Astrocyte (in vitro differentiated cells and primary cell): ENCODE measurements around the gene ACTRT2. TPM values are rescaled to one million over a fixed set of nuclear protein-coding genes. Genes with fewer than 3 reads are reported as not detected.

Experiments used
- DNase-seq: peaks from one replicate; pipeline ENCODE4 v3.0.0-alpha.2; 2010; ENCODE audit warnings: low read depth
- FAIRE-seq: peaks from 2 replicates; lab custom pipeline; 2011; peaks lifted over from hg19 to GRCh38; lab: Jason Lieb, UNC
- H2AFZ ChIP-seq: 2 replicates; pipeline ENCODE4 v1.6.0; 2012; ENCODE audit warnings: low read depth, low read length, inconsistent platforms
- H3K27ac ChIP-seq: 2 replicates; pipeline ENCODE4 v1.5.1; 2011; ENCODE audit warnings: low read depth, low read length, inconsistent platforms
- H3K27me3 ChIP-seq: 2 replicates; pipeline ENCODE4 v1.6.0; 2011; ENCODE audit warnings: low read length, inconsistent platforms; ENCODE audit not compliant: insufficient read depth
- H3K36me3 ChIP-seq: 2 replicates; pipeline ENCODE4 v1.5.1; 2011; ENCODE audit warnings: low read length, inconsistent platforms; ENCODE audit not compliant: insufficient read depth
- H3K4me1 ChIP-seq: 2 replicates; pipeline ENCODE4 v1.5.1; 2011; ENCODE audit warnings: low read length, inconsistent platforms; ENCODE audit not compliant: insufficient read depth
- H3K4me2 ChIP-seq: 2 replicates; pipeline ENCODE4 v1.6.0; 2012; ENCODE audit warnings: low read length, inconsistent platforms
- H3K4me3 ChIP-seq: 2 replicates; pipeline ENCODE4 v1.5.1; 2011; ENCODE audit warnings: low read depth, mild to moderate bottlenecking, low read length, inconsistent platforms; ENCODE audit not compliant: insufficient read depth
- H3K79me2 ChIP-seq: 2 replicates; pipeline ENCODE4 v1.6.0; 2012; ENCODE audit warnings: mild to moderate bottlenecking, low read length, inconsistent platforms; ENCODE audit not compliant: insufficient read depth
- H3K9ac ChIP-seq: 2 replicates; pipeline ENCODE4 v1.6.0; 2012; ENCODE audit warnings: mild to moderate bottlenecking, low read length, inconsistent platforms
- H3K9me3 ChIP-seq: 2 replicates; pipeline ENCODE4 v1.5.1; 2012; ENCODE audit warnings: low read depth, mild to moderate bottlenecking, low read length, inconsistent platforms; ENCODE audit not compliant: insufficient read depth
- H4K20me1 ChIP-seq: 2 replicates; pipeline ENCODE4 v1.6.0; 2012; ENCODE audit warnings: low read length, inconsistent platforms; ENCODE audit not compliant: insufficient read depth
- H3K27ac Mint-ChIP-seq: one replicate; pipeline ENCODE4 v1.8.0; 2021; ENCODE audit warnings: mild to moderate bottlenecking, mixed read lengths; ENCODE audit not compliant: unreplicated experiment
- H3K27me3 Mint-ChIP-seq: one replicate; pipeline ENCODE4 v1.8.0; 2021; ENCODE audit warnings: low read depth, mixed read lengths; ENCODE audit not compliant: unreplicated experiment
- H3K36me3 Mint-ChIP-seq: one replicate; pipeline ENCODE4 v1.8.0; 2021; ENCODE audit warnings: low read depth, mixed read lengths; ENCODE audit not compliant: unreplicated experiment
- H3K4me1 Mint-ChIP-seq: one replicate; pipeline ENCODE4 v1.8.0; 2021; ENCODE audit warnings: low read depth, mixed read lengths; ENCODE audit not compliant: unreplicated experiment
- H3K4me3 Mint-ChIP-seq: one replicate; pipeline ENCODE4 v1.8.0; 2021; ENCODE audit warnings: mild to moderate bottlenecking, moderate library complexity, mixed read lengths; ENCODE audit not compliant: unreplicated experiment
- H3K9me3 Mint-ChIP-seq: one replicate; pipeline ENCODE4 v1.8.0; 2021; ENCODE audit warnings: mild to moderate bottlenecking, mixed read lengths; ENCODE audit not compliant: unreplicated experiment
- EZH2 ChIP-seq: IDR thresholded peaks from 2 replicates; pipeline ENCODE4 v1.6.1; 2012; ENCODE audit warnings: mild to moderate bottlenecking, low read length, inconsistent platforms; ENCODE audit not compliant: insufficient read depth
- total RNA-seq: library from RNA; stranded (reverse); gene quantifications from 2 replicates; pipeline ENCODE4 v1.2.1, GENCODE V29; 2021
- TF ChIP-seq, protein P1 (sequence below): IDR thresholded peaks from 2 replicates; pipeline ENCODE4 v1.5.1; 2011; ENCODE audit warnings: low read depth, mild to moderate bottlenecking, inconsistent platforms, low read length, moderate library complexity; ENCODE audit not compliant: insufficient read depth

The ACTRT2 gene
- total RNA-seq, 1 donor from 2014 or later = not detected

DNA sequence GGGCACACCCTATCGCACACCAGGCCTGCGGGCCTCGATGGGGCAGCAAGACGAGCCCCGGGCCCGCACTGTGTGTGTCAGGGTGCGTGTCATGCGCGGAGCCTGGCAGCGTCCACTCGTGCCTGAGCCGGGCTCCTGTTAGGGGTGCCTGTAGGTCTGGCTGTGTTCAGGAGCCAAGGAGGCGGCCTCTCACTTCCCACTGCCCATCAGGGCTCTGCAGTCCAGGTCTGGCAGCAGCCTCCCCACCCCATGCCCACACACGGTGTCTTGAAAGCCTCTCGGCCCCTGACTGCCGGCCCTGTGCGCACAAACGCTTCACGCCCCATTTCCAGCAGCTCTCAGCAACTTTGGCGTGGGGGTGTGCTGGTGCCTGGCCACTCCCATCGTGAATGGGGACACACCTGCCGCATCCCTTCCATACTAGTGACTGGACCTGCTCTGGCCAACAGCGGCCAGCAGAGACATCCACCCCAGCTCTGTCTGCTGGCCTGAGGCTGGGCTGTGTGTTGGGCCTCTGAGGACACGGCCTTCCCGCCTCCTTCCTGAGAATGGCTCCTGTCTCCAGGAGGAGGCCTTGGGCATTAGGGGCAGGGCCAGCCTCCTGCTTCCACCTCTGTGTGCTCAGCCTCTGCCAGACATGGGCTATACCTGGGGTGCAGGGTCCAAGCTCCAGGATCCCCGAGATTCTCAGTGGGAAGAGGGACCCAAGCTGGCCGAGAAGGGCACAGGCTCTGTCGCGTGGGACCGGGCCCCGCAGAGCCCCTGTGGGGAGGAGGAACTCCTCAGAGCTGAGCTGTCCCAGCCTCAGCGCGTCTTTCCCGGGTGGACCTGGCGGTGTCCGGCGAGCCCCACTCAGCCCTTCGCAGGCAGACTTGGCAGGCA, 41.8 kb upstream of the ACTRT2 start:
- Histone ChIP-seq H3K4me3 (no peak overlapping the region), H2AFZ (no peak overlapping the region), H3K9ac (no peak overlapping the region), H3K9me3 (no peaks in the 10 kb centered on the region), H3K27ac (no peak overlapping the region), H4K20me1 (no peaks in the 10 kb centered on the region), H3K36me3 (no peaks in the 10 kb centered on the region), H3K79me2 (no peaks in the 10 kb centered on the region), H3K27me3 (no peaks in the 10 kb centered on the region), H3K4me1 (no peaks in the 10 kb centered on the region), H3K4me2 (no peak overlapping the region)
- H3K4me3 Mint-ChIP-seq = no peak overlapping the region
- DNase-seq (no peak), FAIRE-seq (no peak)
- H3K27me3 Mint-ChIP-seq = peaks cover 13% of the 10 kb centered on the region
- H3K36me3 Mint-ChIP-seq = no peaks in the 10 kb centered on the region
- no peak overlapping the region for H3K27ac Mint-ChIP-seq
- H3K4me1 Mint-ChIP-seq = no peaks in the 10 kb centered on the region
- no peaks in the 10 kb centered on the region for H3K9me3 Mint-ChIP-seq
- TF ChIP-seq, protein P1, sequence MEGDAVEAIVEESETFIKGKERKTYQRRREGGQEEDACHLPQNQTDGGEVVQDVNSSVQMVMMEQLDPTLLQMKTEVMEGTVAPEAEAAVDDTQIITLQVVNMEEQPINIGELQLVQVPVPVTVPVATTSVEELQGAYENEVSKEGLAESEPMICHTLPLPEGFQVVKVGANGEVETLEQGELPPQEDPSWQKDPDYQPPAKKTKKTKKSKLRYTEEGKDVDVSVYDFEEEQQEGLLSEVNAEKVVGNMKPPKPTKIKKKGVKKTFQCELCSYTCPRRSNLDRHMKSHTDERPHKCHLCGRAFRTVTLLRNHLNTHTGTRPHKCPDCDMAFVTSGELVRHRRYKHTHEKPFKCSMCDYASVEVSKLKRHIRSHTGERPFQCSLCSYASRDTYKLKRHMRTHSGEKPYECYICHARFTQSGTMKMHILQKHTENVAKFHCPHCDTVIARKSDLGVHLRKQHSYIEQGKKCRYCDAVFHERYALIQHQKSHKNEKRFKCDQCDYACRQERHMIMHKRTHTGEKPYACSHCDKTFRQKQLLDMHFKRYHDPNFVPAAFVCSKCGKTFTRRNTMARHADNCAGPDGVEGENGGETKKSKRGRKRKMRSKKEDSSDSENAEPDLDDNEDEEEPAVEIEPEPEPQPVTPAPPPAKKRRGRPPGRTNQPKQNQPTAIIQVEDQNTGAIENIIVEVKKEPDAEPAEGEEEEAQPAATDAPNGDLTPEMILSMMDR = no peak
- TF ChIP-seq EZH2 = no peak

DNA sequence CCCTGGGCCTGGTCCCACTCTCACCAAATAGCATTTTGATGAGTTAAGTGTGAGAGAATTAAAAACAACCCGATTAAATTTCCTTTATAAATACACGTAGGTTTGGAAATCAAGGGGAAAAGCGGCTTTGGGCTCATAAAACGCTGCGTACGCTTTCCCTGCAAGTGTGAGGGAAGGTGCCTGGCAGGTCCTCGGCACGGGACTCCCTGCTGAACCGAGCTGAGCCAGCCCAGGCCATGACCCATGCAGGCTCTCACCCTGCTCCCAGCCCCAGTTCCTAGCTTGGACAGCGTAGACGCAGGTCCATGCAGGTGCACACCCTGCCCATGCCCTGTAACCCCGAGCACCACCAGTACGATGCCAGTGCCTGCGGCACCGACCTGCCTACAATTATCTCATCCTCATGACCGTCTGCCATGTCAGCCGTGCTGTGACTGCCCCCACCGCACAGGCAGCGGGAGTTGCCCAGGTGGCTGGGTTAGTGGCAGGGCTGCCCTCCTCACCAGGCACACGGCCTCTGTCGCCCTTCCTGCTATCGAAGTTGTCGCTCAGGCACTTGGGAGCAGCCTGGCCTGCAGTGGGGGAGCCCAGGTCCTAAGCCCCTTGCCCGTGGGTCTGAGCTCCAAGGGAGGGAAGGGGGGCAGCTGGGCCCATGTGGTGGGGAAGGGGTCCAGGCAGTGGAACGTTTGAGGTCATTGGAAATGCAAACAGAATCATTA, 41.0 kb upstream of the ACTRT2 start:
- Histone ChIP-seq H3K9ac (no peak overlapping the region), H3K79me2 (no peaks in the 10 kb centered on the region), H3K36me3 (no peaks in the 10 kb centered on the region), H3K4me1 (no peaks in the 10 kb centered on the region), H3K4me3 (no peak overlapping the region), H3K9me3 (no peaks in the 10 kb centered on the region), H3K4me2 (no peak overlapping the region), H2AFZ (no peak overlapping the region), H3K27me3 (no peaks in the 10 kb centered on the region), H4K20me1 (no peaks in the 10 kb centered on the region), H3K27ac (no peak overlapping the region)
- no peaks in the 10 kb centered on the region for H3K9me3 Mint-ChIP-seq
- FAIRE-seq (no peak), DNase-seq (no peak)
- TF ChIP-seq EZH2 = no peak
- TF ChIP-seq, protein P1 = no peak
- H3K4me1 Mint-ChIP-seq = no peaks in the 10 kb centered on the region
- no peak overlapping the region for H3K4me3 Mint-ChIP-seq
- H3K27ac Mint-ChIP-seq = no peak overlapping the region
- H3K27me3 Mint-ChIP-seq = peaks cover 13% of the 10 kb centered on the region
- no peaks in the 10 kb centered on the region for H3K36me3 Mint-ChIP-seq
